Activated CD8-positive, alpha-beta memory T cell treated with anti-CD3 and anti-CD28 coated beads, Interleukin-2, amount 10 ng/mL, durations not matched to agents 7 days and 5 days (primary cell): ENCODE results near the gene TACR1. TPM values are rescaled to one million over a fixed set of nuclear protein-coding genes. Genes with fewer than 3 reads are reported as not detected.

Experiments
- ATAC-seq: fragments of 150-1000 bp; cut with Tn5 transposase; one replicate; pipeline ENCODE4 v1.10.0; 2021; ENCODE audit warnings: moderate library complexity
- CTCF ChIA-PET: fragments of 350-600 bp; sonication (Branson Sonifier 250); formaldehyde crosslinking; loops from one replicate; lab custom pipeline; 2021; ENCODE audit warnings: antibody characterized with exemption; lab: Charles Lee
- DNase-seq: peaks from one replicate; pipeline ENCODE4 v3.0.0-alpha.2; 2020
- H3K27ac Mint-ChIP-seq: one replicate; pipeline ENCODE4 v1.8.0; 2021; ENCODE audit warnings: mild to moderate bottlenecking, mixed read lengths
- H3K27me3 Mint-ChIP-seq: one replicate; pipeline ENCODE4 v1.8.0; 2021; ENCODE audit warnings: mixed read lengths
- H3K36me3 Mint-ChIP-seq: one replicate; pipeline ENCODE4 v1.8.0; 2021; ENCODE audit warnings: mild to moderate bottlenecking, mixed read lengths
- H3K4me1 Mint-ChIP-seq: one replicate; pipeline ENCODE4 v1.8.0; 2021; ENCODE audit warnings: mixed read lengths
- H3K4me3 Mint-ChIP-seq: one replicate; pipeline ENCODE4 v1.8.0; 2021; ENCODE audit warnings: mild to moderate bottlenecking, moderate library complexity, mixed read lengths
- H3K9me3 Mint-ChIP-seq: one replicate; pipeline ENCODE4 v1.8.0; 2022; ENCODE audit warnings: low read depth, mixed read lengths
- total RNA-seq, 2 experiments: library from RNA; stranded (reverse); gene quantifications; one replicate each; pipeline ENCODE4 v1.2.3, GENCODE V29; 2021

TACR1 gene
- total RNA-seq, 2 experiments from 2014 or later, result not detected

GRCh38 chr2:75113231-75113869 lies 86.0 kb downstream of the TACR1 start:
- H3K36me3 Mint-ChIP-seq, result no peaks in the 10 kb centered on the region
- no peak overlapping the region for H3K27ac Mint-ChIP-seq
- DNase-seq, result no peak
- H3K4me1 Mint-ChIP-seq, result no peaks in the 10 kb centered on the region
- no peaks in the 10 kb centered on the region for H3K9me3 Mint-ChIP-seq
- CTCF ChIA-PET, result no interaction called here
- peaks cover 11% of the 10 kb centered on the region for H3K27me3 Mint-ChIP-seq
- H3K4me3 Mint-ChIP-seq, result no peak overlapping the region
- ATAC-seq, result no peak

- DNase-seq (no peak), ATAC-seq (no peak)
- CTCF ChIA-PET, result no interaction called here
- no peak overlapping the region for H3K27ac Mint-ChIP-seq
- no peak overlapping the region for H3K4me3 Mint-ChIP-seq
- H3K9me3 Mint-ChIP-seq, result no peaks in the 10 kb centered on the region
- no peaks in the 10 kb centered on the region for H3K4me1 Mint-ChIP-seq
- H3K36me3 Mint-ChIP-seq, result no peaks in the 10 kb centered on the region
- H3K27me3 Mint-ChIP-seq, result peaks cover 19% of the 10 kb centered on the region
These were observed 90.3 kb downstream of the TACR1 start for GRCh38 chr2:75108937-75109482.

DNA sequence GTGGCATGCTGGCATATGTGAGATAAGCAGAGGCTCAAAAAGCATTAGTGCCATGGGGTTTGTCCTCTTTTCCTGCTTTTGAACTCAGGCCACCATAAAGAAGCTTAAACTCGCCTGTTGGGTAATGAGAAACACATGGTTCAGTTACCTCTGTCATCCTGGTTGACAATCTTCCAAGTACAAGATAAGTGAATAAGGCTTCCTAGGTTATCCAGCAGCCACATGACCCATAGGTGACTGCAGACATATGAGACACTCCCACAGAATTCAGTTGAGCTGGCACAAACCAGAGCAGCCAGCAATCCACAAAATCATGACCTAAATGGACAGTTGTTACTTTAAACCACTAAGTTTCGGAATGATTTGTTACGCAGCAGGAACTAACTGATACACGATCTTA lies 97.3 kb downstream of the TACR1 start:
- Mint-ChIP-seq H3K27me3 (peaks cover 2% of the 10 kb centered on the region), H3K4me1 (no peaks in the 10 kb centered on the region), H3K4me3 (no peak overlapping the region), H3K36me3 (no peaks in the 10 kb centered on the region), H3K27ac (no peak overlapping the region), H3K9me3 (peaks cover 3% of the 10 kb centered on the region)
- no peak for ATAC-seq
- no peak for DNase-seq
- CTCF ChIA-PET, result no interaction called here

- no peaks in the 10 kb centered on the region for H3K4me1 Mint-ChIP-seq
- CTCF ChIA-PET, result no interaction called here
- DNase-seq (no peak), ATAC-seq (no peak)
- H3K36me3 Mint-ChIP-seq, result no peaks in the 10 kb centered on the region
- no peak overlapping the region for H3K4me3 Mint-ChIP-seq
- H3K27me3 Mint-ChIP-seq, result peaks cover 2% of the 10 kb centered on the region
- peaks cover 3% of the 10 kb centered on the region for H3K9me3 Mint-ChIP-seq
- no peak overlapping the region for H3K27ac Mint-ChIP-seq
These were observed 98.5 kb downstream of the TACR1 start for GRCh38 chr2:75100801-75101151.

DNA sequence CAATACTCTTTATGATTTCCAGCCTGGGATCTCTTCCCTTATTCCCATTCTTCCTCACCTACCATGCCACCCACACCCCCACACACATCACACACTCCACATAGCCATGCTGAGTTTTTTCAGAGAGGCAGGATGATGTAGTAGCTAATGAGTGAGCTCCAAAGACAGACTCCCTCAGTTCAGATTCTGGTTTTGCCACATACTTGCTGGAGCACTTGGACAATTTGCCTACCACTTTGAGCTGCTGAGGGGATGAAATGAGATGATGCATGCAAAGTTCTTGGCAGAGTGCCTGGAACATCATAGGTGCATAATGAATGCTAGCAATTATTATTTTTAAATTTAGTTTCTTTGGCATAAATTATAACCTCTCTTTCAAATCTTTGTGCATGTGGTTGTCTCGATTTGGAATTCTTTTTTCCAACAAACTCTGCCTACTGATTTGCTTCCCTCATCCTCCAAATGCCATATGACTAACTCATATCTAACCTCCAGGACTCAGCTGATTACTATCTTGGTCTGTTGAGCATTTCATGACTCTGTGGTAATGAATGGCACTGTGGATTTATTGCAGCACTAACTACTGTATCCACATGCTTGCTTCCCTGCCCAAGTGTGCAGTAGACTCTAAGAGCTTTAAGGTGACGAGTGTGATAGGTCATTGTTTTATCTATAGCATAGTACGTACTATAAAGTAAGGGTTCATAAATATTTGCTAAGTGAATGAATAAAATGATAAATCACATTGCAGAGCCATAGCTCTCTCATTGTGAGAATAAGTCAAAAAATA lies 99.1 kb downstream of the TACR1 start:
- Mint-ChIP-seq H3K27ac (no peak overlapping the region), H3K4me1 (no peaks in the 10 kb centered on the region), H3K9me3 (peaks cover 3% of the 10 kb centered on the region), H3K4me3 (no peak overlapping the region), H3K27me3 (peaks cover 2% of the 10 kb centered on the region), H3K36me3 (no peaks in the 10 kb centered on the region)
- DNase-seq (no peak), ATAC-seq (no peak)
- CTCF ChIA-PET, result no interaction called here

GRCh38 chr2:75099521-75099922 lies 99.8 kb downstream of the TACR1 start:
- no peak overlapping the region for H3K4me3 Mint-ChIP-seq
- peaks cover 3% of the 10 kb centered on the region for H3K9me3 Mint-ChIP-seq
- H3K4me1 Mint-ChIP-seq, result peaks cover under 1% of the 10 kb centered on the region
- peaks cover under 1% of the 10 kb centered on the region for H3K27me3 Mint-ChIP-seq
- ATAC-seq, result no peak
- H3K27ac Mint-ChIP-seq, result no peak overlapping the region
- CTCF ChIA-PET, result no interaction called here
- no peak for DNase-seq
- no peaks in the 10 kb centered on the region for H3K36me3 Mint-ChIP-seq

DNA sequence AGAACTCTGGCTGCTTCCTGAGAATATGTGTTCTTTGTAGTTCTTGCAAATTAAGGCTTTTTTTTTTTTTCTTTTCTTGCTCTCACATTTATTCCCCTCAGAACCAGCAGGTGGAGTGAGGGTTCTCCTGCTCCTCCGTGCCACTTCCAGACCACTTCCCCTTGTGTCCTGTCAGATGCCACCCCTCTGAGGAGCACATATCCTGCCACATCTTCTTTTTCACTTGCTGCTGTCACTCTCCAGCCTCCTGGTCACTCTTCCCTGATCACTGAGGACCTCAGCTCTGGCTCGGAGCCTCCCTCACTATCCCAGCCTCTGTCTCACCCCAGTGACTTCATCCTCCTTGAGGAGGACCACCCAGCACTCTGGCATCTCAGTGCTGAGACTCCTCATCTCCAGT lies 100.5 kb downstream of the TACR1 start:
- no peak for DNase-seq

GRCh38 chr2:75097831-75098230 lies 101.5 kb downstream of the TACR1 start:
- CTCF ChIA-PET, result no interaction called here
- Mint-ChIP-seq H3K4me1 (peaks cover 3% of the 10 kb centered on the region), H3K27me3 (no peaks in the 10 kb centered on the region), H3K4me3 (no peak overlapping the region), H3K36me3 (no peaks in the 10 kb centered on the region), H3K27ac (no peak overlapping the region), H3K9me3 (peaks cover 3% of the 10 kb centered on the region)
- ATAC-seq, result no peak
- no peak for DNase-seq

More for the DNA sequence above, 100.5 kb downstream of the TACR1 start:
- no peaks in the 10 kb centered on the region for H3K36me3 Mint-ChIP-seq
- no peak overlapping the region for H3K27ac Mint-ChIP-seq
- peaks cover 3% of the 10 kb centered on the region for H3K4me1 Mint-ChIP-seq
- H3K4me3 Mint-ChIP-seq, result no peak overlapping the region
- no peak for ATAC-seq
- CTCF ChIA-PET, result no interaction called here
- peaks cover 3% of the 10 kb centered on the region for H3K9me3 Mint-ChIP-seq
- no peaks in the 10 kb centered on the region for H3K27me3 Mint-ChIP-seq

DNA sequence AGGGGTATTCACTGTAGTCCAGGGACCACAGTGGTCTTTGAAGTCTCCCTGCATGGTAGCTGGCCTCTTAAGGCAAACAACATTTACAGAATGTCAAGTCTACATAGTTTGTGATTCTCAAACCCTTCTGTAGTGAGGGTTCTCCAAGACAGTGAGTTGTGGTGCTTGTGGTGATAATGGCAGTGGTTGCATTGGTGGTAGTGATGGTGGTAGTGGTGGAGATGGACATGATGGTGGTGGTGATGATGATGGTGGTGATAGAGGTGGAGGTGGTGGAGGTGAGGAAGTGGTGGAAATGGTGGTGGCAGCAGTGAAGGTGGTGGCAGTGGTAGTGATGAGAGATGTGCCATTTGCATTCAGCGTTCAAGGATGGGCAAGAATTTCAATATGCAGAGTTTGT lies 104.9 kb downstream of the TACR1 start:
- no peaks in the 10 kb centered on the region for H3K9me3 Mint-ChIP-seq
- no peak overlapping the region for H3K27ac Mint-ChIP-seq
- CTCF ChIA-PET, result interaction anchor here (1.1 kb wide), 1 partner anchor 495 kb away, joined by 3 read pairs; no protein-coding TSS in a partner anchor
- H3K4me3 Mint-ChIP-seq, result no peak overlapping the region
- peaks cover 3% of the 10 kb centered on the region for H3K4me1 Mint-ChIP-seq
- DNase-seq (no peak), ATAC-seq (no peak)
- no peaks in the 10 kb centered on the region for H3K27me3 Mint-ChIP-seq
- H3K36me3 Mint-ChIP-seq, result no peaks in the 10 kb centered on the region

GRCh38 chr2:75090770-75091515 lies 108.4 kb downstream of the TACR1 start:
- peaks cover 3% of the 10 kb centered on the region for H3K4me1 Mint-ChIP-seq
- no peaks in the 10 kb centered on the region for H3K27me3 Mint-ChIP-seq
- H3K4me3 Mint-ChIP-seq, result no peak overlapping the region
- ATAC-seq (no peak), DNase-seq (no peak)
- CTCF ChIA-PET, result no interaction called here
- no peaks in the 10 kb centered on the region for H3K36me3 Mint-ChIP-seq
- H3K27ac Mint-ChIP-seq, result no peak overlapping the region
- H3K9me3 Mint-ChIP-seq, result no peaks in the 10 kb centered on the region

DNA sequence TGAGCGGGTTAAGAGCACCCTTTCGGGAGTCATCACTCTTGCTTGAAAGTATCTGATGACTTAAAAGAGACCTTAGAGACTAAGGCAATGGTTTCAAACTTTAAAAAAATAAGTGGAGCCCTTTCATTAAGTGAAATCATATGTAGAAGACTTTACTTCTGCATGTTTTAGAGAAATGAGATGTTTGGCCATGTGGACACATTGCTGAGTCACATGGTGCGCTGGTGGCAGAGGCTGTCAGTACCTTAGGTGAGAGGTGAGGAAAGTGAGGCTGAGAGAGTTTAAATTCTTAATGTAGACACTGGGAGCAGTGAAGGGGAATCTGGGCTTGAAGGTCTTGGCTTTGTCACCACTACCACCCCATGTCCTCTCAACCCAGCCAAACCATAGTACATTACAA lies 109.8 kb downstream of the TACR1 start:
- peaks cover 2% of the 10 kb centered on the region for H3K4me1 Mint-ChIP-seq
- H3K36me3 Mint-ChIP-seq, result no peaks in the 10 kb centered on the region
- no peak for DNase-seq
- CTCF ChIA-PET, result no interaction called here
- peaks cover 2% of the 10 kb centered on the region for H3K27me3 Mint-ChIP-seq
- no peak for ATAC-seq
- peaks cover 2% of the 10 kb centered on the region for H3K9me3 Mint-ChIP-seq
- no peak overlapping the region for H3K4me3 Mint-ChIP-seq
- no peak overlapping the region for H3K27ac Mint-ChIP-seq

DNA sequence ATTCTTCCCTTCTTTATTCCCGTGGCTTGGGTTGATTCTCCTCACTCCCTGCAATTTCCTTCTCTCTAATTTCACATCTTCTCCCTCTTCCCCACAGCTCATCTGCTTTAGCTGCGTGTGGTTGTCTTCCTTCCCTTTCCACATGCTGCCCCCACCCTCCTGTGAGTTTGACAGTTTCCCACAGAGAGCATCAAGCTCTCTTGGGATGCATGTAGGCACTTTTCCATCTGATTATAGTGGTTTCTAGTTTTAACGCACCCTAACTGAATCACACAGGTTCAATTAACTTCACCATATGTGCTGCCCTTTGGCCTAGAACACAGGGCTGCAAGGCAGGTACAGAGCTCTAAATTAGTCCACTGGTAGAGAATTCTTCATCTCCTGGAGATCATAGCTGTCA lies 110.5 kb downstream of the TACR1 start:
- no peaks in the 10 kb centered on the region for H3K36me3 Mint-ChIP-seq
- DNase-seq (no peak), ATAC-seq (no peak)
- no peaks in the 10 kb centered on the region for H3K4me1 Mint-ChIP-seq
- CTCF ChIA-PET, result interaction anchor here (2.0 kb wide), 1 partner anchor 25 kb away, joined by 4 read pairs; no protein-coding TSS in a partner anchor
- no peak overlapping the region for H3K4me3 Mint-ChIP-seq
- H3K27me3 Mint-ChIP-seq, result peaks cover 2% of the 10 kb centered on the region
- H3K9me3 Mint-ChIP-seq, result peaks cover 2% of the 10 kb centered on the region
- H3K27ac Mint-ChIP-seq, result no peak overlapping the region

- DNase-seq, result no peak
- H3K27ac Mint-ChIP-seq, result no peak overlapping the region
- no peak for ATAC-seq
- H3K4me3 Mint-ChIP-seq, result no peak overlapping the region
- H3K27me3 Mint-ChIP-seq, result peaks cover 2% of the 10 kb centered on the region
- H3K9me3 Mint-ChIP-seq, result peaks cover 2% of the 10 kb centered on the region
- CTCF ChIA-PET, result interaction anchor here (2.0 kb wide), 1 partner anchor 24 kb away, joined by 4 read pairs; no protein-coding TSS in a partner anchor
- H3K4me1 Mint-ChIP-seq, result no peaks in the 10 kb centered on the region
- no peaks in the 10 kb centered on the region for H3K36me3 Mint-ChIP-seq
These were observed 111.6 kb downstream of the TACR1 start for GRCh38 chr2:75087736-75088135.
